IPS-18a (cell line): ENCODE measurements around the gene SYCE3.

ENCODE experiments used
- H3K27ac ChIP-seq: one replicate; pipeline ENCODE4 v1.5.1; 2013; ENCODE audit warnings: low read length
- H3K27me3 ChIP-seq: one replicate; pipeline ENCODE4 v1.6.1; 2013; ENCODE audit warnings: mild to moderate bottlenecking, low read length; ENCODE audit not compliant: control insufficient read depth, insufficient read depth
- H3K36me3 ChIP-seq: one replicate; pipeline ENCODE4 v1.6.1; 2013; ENCODE audit warnings: low read depth, low read length; ENCODE audit not compliant: control insufficient read depth
- H3K4me1 ChIP-seq: one replicate; pipeline ENCODE4 v1.6.1; 2013; ENCODE audit warnings: low read depth, low read length; ENCODE audit not compliant: control insufficient read depth
- H3K4me3 ChIP-seq: one replicate; pipeline ENCODE4 v1.5.1; 2013; ENCODE audit warnings: low read length
- H3K9ac ChIP-seq: one replicate; pipeline ENCODE4 v1.6.1; 2013; ENCODE audit warnings: mild to moderate bottlenecking, low read length, moderate library complexity
- H3K9me3 ChIP-seq: one replicate; pipeline ENCODE4 v1.6.1; 2013; ENCODE audit warnings: low read depth, low read length; ENCODE audit not compliant: control insufficient read depth

The SYCE3 gene

GRCh38 chr22:50606165-50606945 is 43.6 kb upstream of the SYCE3 start:
- Histone ChIP-seq H3K27me3 (peaks cover 15% of the 10 kb centered on the region), H3K4me1 (no peaks in the 10 kb centered on the region), H3K36me3 (no peaks in the 10 kb centered on the region), H3K9ac (no peak overlapping the region), H3K9me3 (no peaks in the 10 kb centered on the region), H3K27ac (no peak overlapping the region), H3K4me3 (no peak overlapping the region)

DNA sequence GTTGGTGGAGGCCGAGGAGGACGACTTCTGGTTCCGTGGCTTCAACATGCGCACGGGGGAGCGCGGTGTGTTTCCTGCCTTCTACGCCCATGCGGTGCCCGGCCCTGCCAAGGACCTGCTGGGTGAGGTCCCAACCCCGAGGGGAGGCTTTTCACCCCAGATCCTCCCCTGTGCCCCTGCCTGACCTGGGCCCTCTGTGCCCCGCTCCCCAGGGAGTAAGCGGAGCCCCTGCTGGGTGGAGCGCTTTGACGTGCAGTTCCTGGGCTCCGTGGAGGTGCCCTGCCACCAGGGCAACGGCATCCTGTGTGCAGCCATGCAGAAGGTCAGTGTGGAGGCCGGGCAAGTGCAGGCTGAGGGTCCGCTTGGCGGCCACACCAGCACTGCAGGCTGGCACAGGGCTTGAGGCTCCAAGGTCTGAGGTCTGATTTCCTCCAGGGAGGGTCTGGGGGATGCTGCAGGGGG is 42.9 kb upstream of the SYCE3 start:
- Histone ChIP-seq H3K27ac (no peak overlapping the region), H3K9me3 (no peaks in the 10 kb centered on the region), H3K36me3 (no peaks in the 10 kb centered on the region), H3K9ac (no peak overlapping the region), H3K27me3 (peaks cover 19% of the 10 kb centered on the region), H3K4me1 (no peaks in the 10 kb centered on the region), H3K4me3 (no peak overlapping the region)

GRCh38 chr22:50605002-50605612 is 42.4 kb upstream of the SYCE3 start:
- no peaks in the 10 kb centered on the region for H3K9me3 ChIP-seq
- no peak overlapping the region for H3K4me3 ChIP-seq
- peaks cover 19% of the 10 kb centered on the region for H3K27me3 ChIP-seq
- no peaks in the 10 kb centered on the region for H3K36me3 ChIP-seq
- H3K9ac ChIP-seq: no peak overlapping the region
- no peak overlapping the region for H3K27ac ChIP-seq
- H3K4me1 ChIP-seq: no peaks in the 10 kb centered on the region

- Histone ChIP-seq H3K9me3 (no peaks in the 10 kb centered on the region), H3K27ac (no peak overlapping the region), H3K4me3 (no peak overlapping the region), H3K36me3 (no peaks in the 10 kb centered on the region), H3K27me3 (peaks cover 26% of the 10 kb centered on the region), H3K4me1 (no peaks in the 10 kb centered on the region), H3K9ac (no peak overlapping the region)
Observed at GRCh38 chr22:50604256-50605001, 41.7 kb upstream of the SYCE3 start.

DNA sequence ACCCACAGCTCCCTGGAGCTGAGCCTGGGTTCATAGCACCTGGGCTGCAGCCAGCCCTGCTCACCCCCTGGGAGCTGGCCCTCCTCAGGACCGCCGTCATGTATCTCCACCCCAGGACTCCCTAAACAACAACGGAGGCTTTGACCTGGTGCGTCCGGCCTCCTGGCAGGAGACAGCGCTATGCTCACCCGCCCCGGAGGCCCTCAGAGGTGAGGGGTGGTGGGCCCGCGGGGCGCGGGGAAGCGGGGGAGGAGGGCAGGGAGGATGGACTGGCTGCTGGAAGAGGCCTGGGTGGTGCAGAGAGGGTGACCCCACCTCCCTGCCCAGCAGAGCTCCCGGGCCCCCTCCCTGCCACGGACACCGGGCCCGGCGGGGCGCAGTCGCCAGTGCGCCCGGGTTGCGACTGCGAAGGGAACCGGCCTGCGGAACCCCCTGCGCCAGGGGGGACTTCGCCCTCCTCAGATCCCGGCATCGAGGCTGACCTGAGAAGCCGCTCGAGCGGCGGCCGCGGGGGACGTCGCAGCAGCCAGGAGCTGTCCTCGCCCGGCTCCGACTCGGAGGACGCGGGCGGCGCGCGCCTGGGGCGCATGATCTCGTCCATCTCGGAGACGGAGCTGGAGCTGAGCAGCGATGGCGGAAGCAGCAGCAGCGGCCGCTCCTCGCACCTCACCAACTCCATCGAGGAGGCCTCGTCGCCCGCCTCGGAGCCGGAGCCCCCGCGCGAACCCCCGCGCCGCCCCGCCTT is 41.0 kb upstream of the SYCE3 start:
- no peaks in the 10 kb centered on the region for H3K9me3 ChIP-seq
- no peak overlapping the region for H3K27ac ChIP-seq
- H3K9ac ChIP-seq: no peak overlapping the region
- H3K36me3 ChIP-seq: no peaks in the 10 kb centered on the region
- H3K27me3 ChIP-seq: peaks cover 33% of the 10 kb centered on the region
- H3K4me3 ChIP-seq: no peak overlapping the region
- H3K4me1 ChIP-seq: no peaks in the 10 kb centered on the region

DNA sequence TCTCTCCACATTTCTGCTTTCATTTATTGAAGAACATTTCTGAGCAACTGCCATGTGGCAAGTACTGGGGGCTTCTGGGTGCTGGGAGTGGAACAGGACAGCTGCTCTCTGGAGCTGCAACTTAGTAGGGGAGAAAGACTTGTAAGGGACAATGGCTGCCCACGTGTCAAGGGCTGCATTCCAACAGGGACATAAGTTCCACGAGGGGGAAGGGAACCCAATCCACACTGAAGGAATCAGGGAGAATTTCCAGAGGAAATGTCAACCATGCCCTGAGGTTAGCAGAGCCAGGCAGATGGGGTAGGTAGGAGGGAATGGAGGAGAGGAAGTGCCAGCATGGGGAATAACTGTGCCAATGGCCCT is 39.6 kb upstream of the SYCE3 start:
- Histone ChIP-seq H3K36me3 (no peaks in the 10 kb centered on the region), H3K4me1 (no peaks in the 10 kb centered on the region), H3K27ac (no peak overlapping the region), H3K27me3 (peaks cover 40% of the 10 kb centered on the region), H3K9me3 (no peaks in the 10 kb centered on the region), H3K4me3 (no peak overlapping the region), H3K9ac (no peak overlapping the region)

DNA sequence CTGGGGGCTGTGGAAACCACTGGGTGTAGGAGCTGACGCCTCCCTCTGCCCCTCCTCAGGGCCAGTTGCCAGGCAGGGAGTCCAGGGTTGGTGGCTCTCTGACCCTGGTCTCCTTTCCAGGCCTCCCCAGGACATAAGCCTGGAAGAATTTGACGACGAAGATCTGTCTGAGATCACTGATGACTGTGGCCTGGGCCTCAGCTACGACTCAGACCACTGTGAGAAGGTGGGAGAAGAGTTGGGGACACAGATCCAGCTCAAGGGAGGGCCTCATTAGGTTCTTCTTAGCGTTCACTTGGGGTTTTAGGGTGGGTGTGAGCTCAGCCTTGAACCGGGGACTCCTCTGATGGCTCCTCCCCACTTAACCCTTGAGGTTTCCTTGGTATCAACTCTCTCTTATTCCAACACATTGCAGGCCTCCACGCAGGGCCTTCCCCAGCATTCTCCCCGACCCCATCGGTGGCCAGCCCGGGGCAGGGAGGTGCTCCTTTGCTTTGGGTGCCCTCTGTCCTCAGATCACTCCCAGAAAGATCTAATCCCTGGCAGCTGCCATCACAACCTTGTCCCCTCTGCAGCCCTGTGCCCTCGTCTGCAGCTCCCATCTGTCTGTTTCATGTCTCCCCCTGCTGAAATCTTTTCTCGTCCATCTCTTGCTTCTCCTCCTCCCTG is 39.1 kb upstream of the SYCE3 start:
- Histone ChIP-seq H3K4me3 (no peak overlapping the region), H3K27ac (no peak overlapping the region), H3K27me3 (peaks cover 40% of the 10 kb centered on the region), H3K36me3 (no peaks in the 10 kb centered on the region), H3K9me3 (no peaks in the 10 kb centered on the region), H3K4me1 (no peaks in the 10 kb centered on the region), H3K9ac (no peak overlapping the region)

DNA sequence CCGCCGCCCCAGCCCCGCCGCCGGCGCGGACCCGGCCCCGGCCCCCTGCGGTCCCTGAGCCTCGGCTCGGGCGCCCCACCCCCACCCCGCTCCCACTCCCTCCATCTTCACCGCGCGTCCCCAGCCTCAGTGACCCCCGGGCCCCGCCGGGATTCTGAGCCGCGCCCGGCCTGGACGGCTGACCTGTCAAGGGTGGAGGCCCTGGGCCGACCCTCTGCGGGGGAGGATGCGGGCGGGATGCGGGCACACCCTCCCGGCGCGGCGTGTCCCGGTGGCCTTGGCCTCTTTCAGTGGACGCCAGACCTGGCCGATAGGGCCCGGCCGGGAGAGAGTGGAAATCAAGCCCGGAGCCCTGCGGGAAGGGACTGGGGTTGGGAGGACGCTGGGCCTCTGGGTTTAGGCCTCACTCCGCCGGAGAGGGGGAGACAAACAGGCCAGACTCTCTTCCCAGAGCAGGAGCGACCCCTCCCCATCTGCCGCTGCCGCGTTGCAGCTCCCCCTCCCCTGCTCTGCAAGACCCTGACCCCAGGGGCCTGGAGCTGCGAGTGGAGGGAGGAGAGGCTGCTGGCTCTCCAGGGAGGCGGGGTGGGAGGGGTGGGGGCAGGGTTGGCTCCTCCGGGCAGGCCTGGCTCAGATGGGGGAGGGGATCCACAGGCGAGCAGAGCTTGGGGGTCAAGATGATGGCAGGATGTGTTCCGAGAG is 38.4 kb upstream of the SYCE3 start:
- H3K9me3 ChIP-seq: no peaks in the 10 kb centered on the region
- H3K4me3 ChIP-seq: peak overlapping the region; percentile 42
- no peaks in the 10 kb centered on the region for H3K36me3 ChIP-seq
- H3K27ac ChIP-seq: no peak overlapping the region
- H3K4me1 ChIP-seq: no peaks in the 10 kb centered on the region
- no peak overlapping the region for H3K9ac ChIP-seq
- H3K27me3 ChIP-seq: peaks cover 40% of the 10 kb centered on the region

DNA sequence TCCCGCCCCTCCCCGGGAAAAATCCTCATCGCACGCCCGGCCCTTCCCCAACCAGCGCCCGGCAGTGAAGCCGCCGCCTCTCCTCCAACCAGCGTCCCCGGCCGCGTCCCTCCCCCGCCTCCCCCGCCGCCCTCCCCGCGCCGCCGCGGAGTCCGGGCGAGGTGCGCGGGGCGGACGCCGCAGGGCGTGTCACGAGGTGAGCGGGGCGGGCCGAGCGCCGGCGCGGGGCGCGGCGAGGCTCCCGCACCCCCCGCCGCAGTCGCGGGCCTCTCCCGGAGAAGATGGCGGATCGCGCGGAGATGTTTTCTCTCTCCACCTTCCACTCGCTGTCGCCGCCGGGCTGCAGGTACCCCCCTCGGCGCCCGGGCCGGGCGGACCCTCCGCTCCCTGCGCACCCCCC is 37.8 kb upstream of the SYCE3 start, which contains the start of gene MAPK8IP2:
Gene MAPK8IP2 (plus strand): TSS at position 256 of the 400 bp plus-strand sequence. CDS start 26 bp downstream, at position 282.
- H3K27ac ChIP-seq: no peak within 1 kb of the TSS
- no peaks in the 10 kb centered on the region for H3K36me3 ChIP-seq
- H3K9me3 ChIP-seq: no peaks in the 10 kb centered on the region
- no peaks in the 10 kb centered on the region for H3K4me1 ChIP-seq
- H3K27me3 ChIP-seq: peaks cover 40% of the 10 kb centered on the region
- no peak within 1 kb of the TSS for H3K9ac ChIP-seq
- peak within 1 kb of the TSS; percentile 42 for H3K4me3 ChIP-seq

DNA sequence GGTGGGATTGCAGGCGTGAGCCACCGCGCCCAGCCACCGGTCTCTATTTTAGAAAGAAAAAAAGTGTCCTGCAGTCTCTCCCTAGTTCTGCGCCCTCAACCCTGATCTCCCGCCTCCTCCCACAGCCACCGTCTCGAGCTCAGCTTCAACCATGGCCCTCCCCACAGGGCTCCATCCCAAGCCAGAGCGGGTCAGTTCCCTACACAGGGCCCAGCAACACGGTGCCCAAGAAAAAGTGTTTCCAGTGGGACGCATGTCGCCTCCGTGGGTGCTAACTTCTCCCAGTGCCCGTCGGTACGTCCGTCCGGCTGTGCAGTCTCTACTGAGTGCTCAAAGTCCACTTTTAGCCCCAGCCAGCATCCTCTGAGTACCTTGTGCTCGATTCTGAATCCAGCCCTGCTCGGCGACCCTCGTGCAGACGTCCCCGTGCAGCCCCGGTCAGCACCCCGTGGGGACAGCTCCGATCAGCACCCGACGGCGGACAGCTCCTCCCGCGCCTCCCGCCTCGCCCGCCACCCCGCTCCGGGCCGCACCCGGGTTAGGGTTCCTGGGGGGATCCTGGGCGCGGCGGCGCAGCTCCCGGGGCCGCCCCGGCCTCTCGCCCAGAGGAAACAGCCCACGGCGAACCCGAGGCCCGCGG is 37.2 kb upstream of the SYCE3 start:
- Histone ChIP-seq H3K4me1 (no peaks in the 10 kb centered on the region), H3K9me3 (no peaks in the 10 kb centered on the region), H3K4me3 (peak overlapping the region; percentile 13), H3K9ac (no peak overlapping the region), H3K27ac (no peak overlapping the region), H3K27me3 (peaks cover 40% of the 10 kb centered on the region), H3K36me3 (no peaks in the 10 kb centered on the region)
